Activated naive CD4-positive, alpha-beta T cell treated with anti-CD3 and anti-CD28 coated beads, Interleukin-2, amount 50 U/mL, for 24 hours (primary cell): ENCODE measurements around the gene CRYBG3.
"Not testable (repeated sequence)": the region's sequence is repeated elsewhere in the genome, so short reads cannot be mapped to it uniquely, and the experiment has no call there.

Source experiments
- H3K27ac Mint-ChIP-seq: one replicate; pipeline ENCODE4 v1.8.0; 2021; ENCODE audit warnings: mild to moderate bottlenecking, mixed read lengths
- H3K27me3 Mint-ChIP-seq: one replicate; pipeline ENCODE4 v1.8.0; 2021; ENCODE audit warnings: mixed read lengths
- H3K36me3 Mint-ChIP-seq: one replicate; pipeline ENCODE4 v1.8.0; 2021; ENCODE audit warnings: mixed read lengths
- H3K4me1 Mint-ChIP-seq: one replicate; pipeline ENCODE4 v1.8.0; 2021; ENCODE audit warnings: mixed read lengths
- H3K4me3 Mint-ChIP-seq: one replicate; pipeline ENCODE4 v1.8.0; 2021; ENCODE audit warnings: mild to moderate bottlenecking, mixed read lengths
- H3K9me3 Mint-ChIP-seq: one replicate; pipeline ENCODE4 v1.8.0; 2021; ENCODE audit warnings: mixed read lengths

CRYBG3 gene

DNA sequence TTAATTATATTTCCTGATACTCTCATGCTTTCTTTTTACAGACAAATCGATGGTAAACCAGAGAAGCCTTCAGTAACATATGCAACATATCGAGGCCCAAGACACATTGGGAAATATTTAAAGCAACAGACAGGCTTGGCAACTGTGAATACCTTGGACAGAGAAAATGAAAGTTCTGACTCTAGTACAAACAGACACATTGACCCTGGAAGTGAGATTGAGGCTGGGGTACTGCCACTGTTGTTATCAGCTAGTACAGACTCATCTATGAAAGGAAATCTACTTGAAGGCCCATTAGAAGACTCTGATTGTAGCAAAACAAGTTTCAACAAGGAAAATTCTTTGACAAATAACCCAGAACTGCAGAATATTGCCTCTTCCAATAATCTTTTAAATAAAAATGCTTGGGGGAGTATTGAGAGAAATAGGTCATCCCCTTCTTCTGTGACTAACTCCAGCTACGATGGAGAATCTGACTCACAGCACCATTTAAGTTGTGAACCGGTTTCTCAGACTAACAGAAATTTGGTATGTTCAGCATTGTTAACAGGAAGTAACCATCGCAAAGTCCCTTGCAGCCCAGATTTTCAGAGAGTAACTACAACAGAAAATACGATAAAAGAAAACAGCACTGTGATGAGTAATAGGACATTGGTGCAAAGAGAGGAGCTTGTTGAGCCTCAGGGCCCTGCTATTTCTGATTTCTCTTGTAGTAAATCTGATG, 50.2 kb downstream of the CRYBG3 start:
- H3K27ac Mint-ChIP-seq, result peak overlapping the region; percentile 81
- peak overlapping the region; percentile 57 for H3K4me3 Mint-ChIP-seq
- H3K9me3 Mint-ChIP-seq, result no peaks in the 10 kb centered on the region
- no peaks in the 10 kb centered on the region for H3K36me3 Mint-ChIP-seq
- H3K4me1 Mint-ChIP-seq, result peaks cover 17% of the 10 kb centered on the region
- no peaks in the 10 kb centered on the region for H3K27me3 Mint-ChIP-seq

DNA sequence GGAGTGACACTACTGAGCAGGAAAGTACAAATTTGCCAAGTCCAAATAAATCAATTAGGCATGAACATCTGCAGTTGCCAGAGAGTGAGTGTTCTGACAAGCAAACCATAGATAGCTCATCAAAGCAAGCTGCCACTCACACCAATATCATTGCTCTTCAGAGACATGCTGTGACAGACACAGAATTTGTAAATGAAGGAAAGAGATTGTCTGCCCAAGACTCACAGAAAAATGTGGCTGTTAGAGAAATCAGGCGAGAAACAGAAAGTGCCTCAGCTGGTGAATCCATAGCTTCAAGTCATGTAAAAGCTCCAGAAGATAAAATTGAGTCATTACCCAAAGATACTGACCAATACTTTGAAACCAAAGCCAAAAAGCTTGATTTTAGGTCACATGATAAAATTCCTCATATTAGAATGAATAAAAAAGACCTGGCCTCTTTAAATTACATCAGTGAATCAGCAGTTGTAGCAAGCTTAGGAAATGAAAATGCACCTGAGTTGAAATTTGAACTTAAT, 50.8 kb downstream of the CRYBG3 start:
- H3K4me3 Mint-ChIP-seq, result peak overlapping the region; percentile 57
- no peaks in the 10 kb centered on the region for H3K9me3 Mint-ChIP-seq
- H3K27me3 Mint-ChIP-seq, result no peaks in the 10 kb centered on the region
- peak overlapping the region; percentile 81 for H3K27ac Mint-ChIP-seq
- H3K4me1 Mint-ChIP-seq, result peaks cover 17% of the 10 kb centered on the region
- no peaks in the 10 kb centered on the region for H3K36me3 Mint-ChIP-seq

DNA sequence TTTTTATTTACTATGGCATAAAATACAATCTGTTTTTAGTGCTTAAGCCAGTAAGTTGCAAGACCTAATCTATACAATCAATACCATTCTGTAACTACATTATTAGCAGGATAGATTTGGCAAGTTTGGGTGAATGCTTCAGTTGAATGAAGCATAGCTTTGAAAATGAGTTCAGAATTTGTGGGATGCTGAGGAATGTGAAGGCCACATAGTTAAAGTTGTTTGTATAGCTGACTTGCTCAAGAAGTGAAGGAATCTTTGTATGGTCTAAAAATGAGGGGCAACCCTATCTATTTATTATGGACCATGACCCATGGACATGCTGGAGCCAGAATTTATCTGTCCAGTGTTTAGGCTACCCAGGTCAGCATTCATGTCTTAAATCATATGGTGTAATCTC, 58.5 kb downstream of the CRYBG3 start:
- Mint-ChIP-seq H3K36me3 (no peaks in the 10 kb centered on the region), H3K27me3 (no peaks in the 10 kb centered on the region), H3K27ac (no peak overlapping the region), H3K9me3 (no peaks in the 10 kb centered on the region), H3K4me1 (peaks cover 18% of the 10 kb centered on the region), H3K4me3 (no peak overlapping the region)

DNA sequence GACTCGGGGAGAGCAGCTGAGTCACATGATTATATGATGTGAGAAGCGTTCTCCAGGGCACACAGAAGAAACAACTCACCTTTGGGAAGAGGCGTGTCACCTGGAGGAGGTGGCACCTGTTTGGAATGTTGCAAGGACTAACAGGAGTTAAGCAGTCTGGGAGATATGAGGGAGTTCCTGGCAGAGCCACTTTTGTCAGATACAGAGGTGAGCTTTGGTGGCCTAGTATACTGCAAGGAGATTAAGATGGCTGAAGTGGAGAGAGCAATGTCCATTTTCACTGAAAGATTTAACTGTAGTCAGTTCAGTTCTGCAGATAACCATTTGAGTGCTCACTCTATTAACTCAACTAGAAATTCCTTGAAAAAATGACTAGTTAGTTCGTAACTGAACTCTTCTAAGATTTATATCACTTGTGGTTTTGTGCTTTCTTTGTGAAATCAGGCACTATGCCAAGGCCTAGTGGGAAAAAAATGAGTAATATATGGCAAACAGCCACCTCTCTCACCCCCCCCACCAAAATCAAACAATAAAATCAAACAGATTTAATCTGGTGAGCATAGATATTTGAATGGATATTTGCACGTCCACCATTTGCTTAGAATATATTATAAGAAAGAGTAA, 61.3 kb downstream of the CRYBG3 start:
- Mint-ChIP-seq H3K27ac (no peak overlapping the region), H3K4me1 (peaks cover 18% of the 10 kb centered on the region), H3K4me3 (no peak overlapping the region), H3K27me3 (no peaks in the 10 kb centered on the region), H3K9me3 (no peaks in the 10 kb centered on the region), H3K36me3 (no peaks in the 10 kb centered on the region)

DNA sequence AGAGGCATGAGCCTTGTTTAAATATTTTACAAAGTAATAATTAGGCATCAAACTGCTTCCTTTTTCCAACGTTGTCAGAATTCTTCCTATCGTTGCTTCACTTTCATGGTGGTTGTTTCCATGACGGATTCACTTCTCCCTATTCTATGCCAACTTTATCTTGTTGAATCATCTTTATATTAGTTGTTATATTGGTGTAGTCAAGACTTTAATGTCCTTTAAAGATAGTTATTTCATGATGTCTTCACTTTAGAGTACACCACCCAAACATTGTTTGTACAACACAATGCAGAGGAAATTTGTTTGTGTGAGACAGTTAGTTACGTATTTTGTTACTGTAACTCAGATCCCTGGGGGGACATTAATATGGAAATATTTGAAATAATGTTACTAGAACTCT, 61.9 kb downstream of the CRYBG3 start:
- Mint-ChIP-seq H3K27ac (no peak overlapping the region), H3K36me3 (no peaks in the 10 kb centered on the region)

DNA sequence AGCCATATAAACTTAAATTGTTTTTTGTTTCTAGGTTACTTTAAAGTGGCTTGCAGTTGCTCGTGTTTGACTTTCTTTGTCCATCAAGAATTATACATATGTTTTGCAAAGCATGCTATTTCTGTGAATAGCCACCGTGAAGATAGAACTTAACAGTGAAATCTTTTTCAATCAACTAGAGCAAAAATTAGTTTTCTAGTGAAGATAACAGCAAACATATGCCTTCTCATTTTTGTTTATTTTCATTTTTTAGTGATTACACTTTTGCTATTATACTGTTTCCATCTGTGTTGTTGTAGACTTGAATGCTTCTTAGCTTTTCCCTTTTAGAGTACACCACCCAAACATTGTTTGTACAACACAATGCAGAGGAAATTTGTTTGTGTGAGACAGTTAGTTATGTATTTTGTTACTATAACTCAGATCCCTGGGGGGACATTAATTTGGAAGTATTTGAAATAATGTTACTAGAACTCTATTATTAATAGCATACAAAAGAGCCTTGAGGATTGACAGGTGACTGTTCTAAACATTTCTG, 62.8 kb downstream of the CRYBG3 start:
- Mint-ChIP-seq H3K27me3 (no peaks in the 10 kb centered on the region), H3K27ac (no peak overlapping the region), H3K4me1 (peaks cover 18% of the 10 kb centered on the region), H3K4me3 (no peak overlapping the region), H3K9me3 (no peaks in the 10 kb centered on the region), H3K36me3 (no peaks in the 10 kb centered on the region)

More for the DNA sequence above, 61.9 kb downstream of the CRYBG3 start:
- Mint-ChIP-seq H3K27me3 (no peaks in the 10 kb centered on the region), H3K4me3 (no peak overlapping the region), H3K4me1 (peaks cover 18% of the 10 kb centered on the region), H3K9me3 (no peaks in the 10 kb centered on the region)

DNA sequence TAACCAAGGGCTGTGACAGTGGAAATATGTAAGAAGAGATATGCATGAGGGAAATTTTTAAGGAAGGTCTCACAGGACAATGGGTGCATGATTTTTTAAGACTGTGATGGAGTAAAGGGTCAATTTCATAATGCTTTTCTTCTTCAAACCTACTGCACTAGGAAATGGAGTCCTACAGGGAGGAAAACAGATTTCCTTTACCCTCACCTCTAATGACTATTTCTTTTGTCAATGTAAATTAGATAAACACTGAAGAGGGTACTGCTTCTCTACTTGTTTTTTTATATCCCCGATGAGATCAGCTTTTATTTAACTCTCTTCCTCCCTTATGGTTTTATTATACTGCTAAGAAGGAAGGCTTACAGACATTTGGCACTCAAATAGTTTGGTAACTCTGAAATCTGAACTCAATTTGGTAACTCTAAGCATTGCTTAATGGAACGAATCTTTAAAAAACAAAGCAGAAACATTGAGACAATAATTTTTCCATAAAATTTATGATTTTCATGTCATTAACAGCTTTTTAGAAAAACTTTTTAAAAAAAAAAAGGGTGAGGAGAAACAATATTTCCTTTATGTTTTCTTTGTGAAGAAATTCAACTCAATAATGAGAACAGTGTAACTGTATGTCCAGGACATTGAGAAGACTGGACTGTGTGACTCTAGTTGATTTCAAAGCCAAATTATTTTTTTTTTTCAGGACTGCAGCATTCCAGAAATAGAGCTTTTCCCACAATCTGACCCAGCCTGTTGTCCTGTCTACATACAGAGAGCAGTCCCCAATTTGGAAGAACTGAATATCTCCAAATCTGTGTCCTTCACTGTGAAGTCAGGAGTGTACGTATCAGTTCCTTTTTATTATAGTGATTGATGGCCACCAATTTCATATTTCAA, 64.4 kb downstream of the CRYBG3 start:
- Mint-ChIP-seq H3K27me3 (no peaks in the 10 kb centered on the region), H3K4me3 (no peak overlapping the region), H3K27ac (no peak overlapping the region), H3K36me3 (no peaks in the 10 kb centered on the region), H3K9me3 (no peaks in the 10 kb centered on the region), H3K4me1 (peaks cover 18% of the 10 kb centered on the region)

DNA sequence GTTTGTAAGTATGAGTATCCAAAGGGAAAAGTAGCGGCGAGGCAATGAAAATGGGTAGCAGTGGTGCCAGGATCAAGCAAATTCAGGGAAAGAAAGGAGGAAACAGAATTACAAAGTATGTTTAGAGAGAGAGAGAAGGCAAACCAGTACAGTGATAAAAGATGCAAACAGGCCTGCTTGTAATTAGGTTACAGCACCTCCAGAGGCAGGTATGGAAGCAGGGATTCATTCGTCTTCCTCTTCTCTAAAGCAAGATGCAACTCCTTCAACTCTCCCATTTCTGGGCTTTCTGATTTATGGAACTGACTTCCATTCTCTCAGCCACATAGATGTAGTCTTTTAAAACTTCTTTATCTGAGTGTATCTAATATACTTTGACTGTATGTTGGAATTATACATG, 68.0 kb downstream of the CRYBG3 start:
- Mint-ChIP-seq H3K4me3 (no peak overlapping the region), H3K27me3 (no peaks in the 10 kb centered on the region), H3K4me1 (no peaks in the 10 kb centered on the region), H3K27ac (no peak overlapping the region), H3K9me3 (no peaks in the 10 kb centered on the region), H3K36me3 (no peaks in the 10 kb centered on the region)

DNA sequence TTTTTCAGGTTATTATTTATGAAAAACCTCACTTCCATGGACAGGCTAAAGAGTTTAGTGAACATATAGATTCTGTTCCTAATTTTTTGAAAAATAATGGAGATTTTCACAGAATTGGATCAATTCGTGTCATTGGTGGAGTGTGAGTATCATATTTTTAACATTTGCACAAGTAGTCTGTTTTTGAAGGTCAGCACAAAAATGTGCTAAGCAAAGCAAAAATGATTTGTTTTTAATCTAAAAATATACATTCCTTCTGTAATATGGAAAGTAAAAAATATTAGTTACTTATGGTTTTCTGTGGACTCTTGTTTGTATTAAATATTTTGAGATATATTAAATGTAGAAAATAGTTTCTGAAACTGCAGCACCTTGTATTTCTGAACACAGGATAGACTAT, 71.0 kb downstream of the CRYBG3 start:
- Mint-ChIP-seq H3K36me3 (no peaks in the 10 kb centered on the region), H3K4me1 (no peaks in the 10 kb centered on the region), H3K4me3 (no peak overlapping the region), H3K27me3 (no peaks in the 10 kb centered on the region), H3K27ac (no peak overlapping the region), H3K9me3 (no peaks in the 10 kb centered on the region)

DNA sequence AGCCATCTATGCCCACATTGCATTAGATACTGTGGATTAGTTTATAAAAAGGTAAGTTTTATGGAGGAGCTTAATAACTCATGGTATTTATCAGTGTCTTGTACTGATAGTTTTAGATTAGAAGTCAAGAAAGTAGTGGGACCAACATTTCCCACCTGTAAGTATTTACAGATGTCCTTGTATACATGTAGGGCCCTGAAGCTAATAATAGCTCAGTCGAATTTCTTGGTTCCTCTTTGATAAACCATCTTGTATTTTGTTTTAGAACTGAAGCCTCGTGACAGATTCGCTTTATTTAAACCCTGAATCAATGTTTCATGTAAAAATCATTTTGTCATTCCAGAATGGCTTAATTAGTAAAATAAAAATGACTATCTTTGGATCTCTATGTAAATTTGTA, 73.4 kb downstream of the CRYBG3 start:
- Mint-ChIP-seq H3K27ac (no peak overlapping the region), H3K4me3 (no peak overlapping the region), H3K27me3 (no peaks in the 10 kb centered on the region), H3K4me1 (no peaks in the 10 kb centered on the region), H3K9me3 (no peaks in the 10 kb centered on the region), H3K36me3 (no peaks in the 10 kb centered on the region)

DNA sequence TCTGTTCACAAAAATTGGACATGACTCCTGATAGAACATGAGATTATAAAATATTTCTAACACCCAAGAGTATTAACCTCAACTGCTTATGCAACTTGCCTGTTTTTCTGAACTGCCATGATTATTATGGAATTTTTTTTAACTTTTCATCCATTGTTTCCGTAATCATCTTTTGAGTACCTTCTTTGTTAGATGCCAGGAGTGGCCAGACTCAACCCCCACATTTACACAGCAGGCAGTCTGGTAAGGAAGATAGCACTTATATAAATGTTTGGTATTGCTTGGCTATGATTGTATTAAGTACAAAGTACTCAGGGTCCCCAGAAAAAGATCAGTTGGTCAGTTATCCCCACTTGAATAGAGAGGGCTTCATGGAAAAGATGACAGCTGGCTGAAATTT, 74.3 kb downstream of the CRYBG3 start:
- Mint-ChIP-seq H3K4me3 (no peak overlapping the region), H3K9me3 (no peaks in the 10 kb centered on the region), H3K27ac (no peak overlapping the region), H3K4me1 (peaks cover 5% of the 10 kb centered on the region), H3K27me3 (no peaks in the 10 kb centered on the region), H3K36me3 (no peaks in the 10 kb centered on the region)

DNA sequence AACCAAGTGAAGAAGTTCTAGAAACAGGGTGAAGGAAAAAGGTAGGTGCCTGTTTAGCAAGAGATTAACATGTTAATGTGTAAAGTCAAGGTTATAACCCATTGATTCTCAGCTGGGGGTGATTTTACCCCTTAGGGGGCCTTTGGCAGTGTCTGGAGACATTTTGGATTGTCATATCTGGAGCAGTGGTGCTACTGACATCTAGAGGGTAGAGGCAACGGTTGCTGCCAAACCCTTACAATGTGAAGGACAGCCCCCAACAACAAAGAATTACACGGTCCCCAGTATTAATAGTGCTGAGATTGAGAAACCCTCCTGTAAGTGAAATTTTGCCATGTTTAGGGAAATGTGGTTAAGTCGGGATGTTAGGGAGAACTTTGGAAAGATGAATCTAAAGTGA, 74.7 kb downstream of the CRYBG3 start:
- H3K36me3 Mint-ChIP-seq, result no peaks in the 10 kb centered on the region
- no peaks in the 10 kb centered on the region for H3K27me3 Mint-ChIP-seq
- no peak overlapping the region for H3K4me3 Mint-ChIP-seq
- peaks cover 10% of the 10 kb centered on the region for H3K4me1 Mint-ChIP-seq
- H3K27ac Mint-ChIP-seq, result no peak overlapping the region
- no peaks in the 10 kb centered on the region for H3K9me3 Mint-ChIP-seq

DNA sequence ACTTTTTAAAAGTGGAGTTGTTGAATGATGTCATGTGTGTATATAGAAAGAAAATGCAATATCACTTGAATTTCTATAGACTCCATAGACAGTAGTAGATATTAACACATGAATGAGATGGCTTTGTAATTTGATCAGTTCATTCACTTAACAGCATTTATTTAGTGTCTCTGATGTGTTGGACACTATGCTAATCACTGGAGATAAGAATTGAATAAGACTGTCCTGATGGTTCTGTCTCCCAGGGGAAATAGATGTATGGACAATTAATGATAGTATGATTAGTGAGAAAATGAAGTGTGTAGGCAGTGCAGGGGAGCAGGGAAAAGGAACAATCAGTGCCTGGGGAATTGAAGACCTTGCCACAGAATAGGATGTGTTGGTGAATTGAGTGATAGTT, 77.5 kb downstream of the CRYBG3 start:
- H3K27me3 Mint-ChIP-seq, result no peaks in the 10 kb centered on the region
- peaks cover 12% of the 10 kb centered on the region for H3K4me1 Mint-ChIP-seq
- H3K36me3 Mint-ChIP-seq, result peaks cover 5% of the 10 kb centered on the region
- H3K4me3 Mint-ChIP-seq, result no peak overlapping the region
- H3K9me3 Mint-ChIP-seq, result peaks cover 8% of the 10 kb centered on the region
- H3K27ac Mint-ChIP-seq, result no peak overlapping the region

DNA sequence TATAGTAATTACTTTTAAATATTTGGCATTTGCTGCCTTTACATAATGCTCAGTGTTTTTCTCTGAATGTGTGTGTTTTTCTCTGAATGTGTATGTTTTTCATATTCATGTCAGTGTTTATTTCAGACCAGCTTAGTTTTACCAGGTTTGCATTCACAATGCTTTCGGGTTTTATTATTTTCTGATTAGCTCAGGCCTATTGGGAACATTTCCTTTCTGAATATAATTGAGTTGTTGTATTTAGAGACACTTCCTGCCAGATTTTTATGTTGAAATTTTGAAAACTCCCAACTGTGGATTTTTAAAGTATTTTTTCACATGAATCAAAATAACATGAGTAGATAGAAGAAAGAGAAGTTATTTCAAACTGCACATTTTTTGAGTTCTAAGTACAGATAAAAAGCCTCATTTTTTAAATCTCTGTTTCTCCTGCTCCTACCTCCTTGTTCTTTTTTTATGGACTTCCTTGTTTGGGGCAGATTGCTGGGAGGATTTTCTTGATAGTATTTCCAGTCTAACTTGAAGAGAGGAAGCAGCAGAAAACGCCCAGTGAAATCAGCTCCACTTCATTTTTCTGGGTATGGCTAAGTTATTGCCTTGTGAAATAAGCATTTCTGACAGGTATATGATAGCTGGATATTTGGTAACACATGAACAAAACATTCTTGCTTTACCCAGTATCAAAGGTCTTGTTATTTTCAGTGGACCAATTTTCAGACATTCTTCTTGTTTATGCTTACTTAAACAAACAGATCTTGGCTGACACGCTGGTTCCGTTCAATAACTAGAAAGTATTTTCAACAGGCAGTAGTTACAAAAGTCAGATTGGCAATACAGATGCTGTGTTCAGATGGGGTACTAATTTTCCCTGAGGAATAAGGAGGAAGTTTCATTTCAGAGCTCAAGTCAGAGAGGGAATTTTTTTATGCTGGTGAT, 79.8 kb downstream of the CRYBG3 start:
- H3K9me3 Mint-ChIP-seq, result peaks cover 8% of the 10 kb centered on the region
- no peak overlapping the region for H3K27ac Mint-ChIP-seq
- H3K4me1 Mint-ChIP-seq, result peaks cover 12% of the 10 kb centered on the region
- H3K27me3 Mint-ChIP-seq, result no peaks in the 10 kb centered on the region
- H3K4me3 Mint-ChIP-seq, result no peak overlapping the region
- H3K36me3 Mint-ChIP-seq, result peaks cover 5% of the 10 kb centered on the region

DNA sequence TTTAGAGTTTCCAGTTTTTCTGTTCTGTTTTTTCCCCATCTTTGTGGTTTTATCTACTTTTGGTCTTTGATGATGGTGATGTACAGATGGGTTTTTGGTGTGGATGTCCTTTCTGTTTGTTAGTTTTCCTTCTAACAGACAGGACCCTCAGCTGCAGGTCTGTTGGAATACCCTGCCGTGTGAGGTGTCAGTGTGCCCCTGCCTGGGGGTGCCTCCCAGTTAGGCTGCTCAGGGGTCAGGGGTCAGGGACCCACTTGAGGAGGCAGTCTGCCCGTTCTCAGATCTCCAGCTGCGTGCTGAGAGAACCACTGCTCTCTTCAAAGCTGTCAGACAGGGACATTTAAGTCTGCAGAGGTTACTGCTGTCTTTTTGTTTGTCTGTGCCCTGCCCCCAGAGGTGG, 88.0 kb downstream of the CRYBG3 start:
- Mint-ChIP-seq H3K9me3 (peaks cover 12% of the 10 kb centered on the region), H3K4me1 (peaks cover 20% of the 10 kb centered on the region)
- not testable (repeated sequence) for H3K4me3 Mint-ChIP-seq, H3K27me3 Mint-ChIP-seq, H3K27ac Mint-ChIP-seq, H3K36me3 Mint-ChIP-seq
